CD14-positive monocyte (primary cell): ENCODE measurements around the gene CTCF. TPM values are rescaled to one million over a fixed set of nuclear protein-coding genes. Genes with fewer than 3 reads are reported as not detected.

Experiments
- DNase-seq, 3 donors: peaks; one replicate each; pipeline ENCODE4 v3.0.0-alpha.2; 2011 to 2022
- H2AFZ ChIP-seq: 2 replicates; pipeline ENCODE4 v1.6.0; 2012; ENCODE audit warnings: mild to moderate bottlenecking, low read depth, low read length, inconsistent platforms; ENCODE audit not compliant: insufficient read depth, poor library complexity, severe bottlenecking
- H3K27ac ChIP-seq, 2 donors: 1 replicate in 1 of 2; 2 replicates in 1 of 2; pipeline ENCODE4 v1.5.1; 2012 to 2013; ENCODE audit warnings: low read length in 2 of 2, control low read depth in 1 of 2, inconsistent platforms in 1 of 2, low read depth in 1 of 2, mild to moderate bottlenecking in 1 of 2
- H3K27me3 ChIP-seq, 2 donors: one replicate each; pipeline versions ENCODE4 v1.6.0 to v1.6.1; 2011 to 2013; ENCODE audit warnings: low read length in 2 of 2; ENCODE audit not compliant: control insufficient read depth in 2 of 2, insufficient read depth in 2 of 2
- H3K36me3 ChIP-seq, 2 donors: replicated peaks in 1 of 2; 1 replicate in 1 of 2; 2 replicates in 1 of 2; pipeline versions ENCODE4 v1.5.1 to v1.6.1; 2012 to 2013; ENCODE audit warnings: low read length in 2 of 2, control low read depth in 1 of 2, inconsistent platforms in 1 of 2, mild to moderate bottlenecking in 1 of 2; ENCODE audit not compliant: insufficient read depth in 2 of 2, control insufficient read depth in 1 of 2
- H3K4me1 ChIP-seq, 2 donors: 1 replicate in 1 of 2; 2 replicates in 1 of 2; pipeline versions ENCODE4 v1.5.1 to v1.6.1; 2012 to 2013; ENCODE audit warnings: low read length in 2 of 2, control low read depth in 1 of 2, inconsistent platforms in 1 of 2, mild to moderate bottlenecking in 1 of 2, moderate library complexity in 1 of 2; ENCODE audit not compliant: insufficient read depth in 2 of 2, control insufficient read depth in 1 of 2
- H3K4me2 ChIP-seq: replicated peaks from 2 replicates; pipeline ENCODE3; 2012; ENCODE audit warnings: low read length, moderate library complexity, mild to moderate bottlenecking; ENCODE audit not compliant: poor library complexity, severe bottlenecking; ENCODE audit errors: extremely low read depth
- H3K4me3 ChIP-seq, 3 experiments: fragments of 200-600 bp in 1 of 3; sonication (generic) in 1 of 3; replicated peaks in 1 of 3; 1 replicate in 2 of 3; 2 replicates in 1 of 3; pipeline ENCODE4 v1.5.1; 2011 to 2013; ENCODE audit warnings: low read length in 3 of 3, mild to moderate bottlenecking in 3 of 3, control low read depth in 2 of 3, low read depth in 2 of 3, inconsistent platforms in 1 of 3, moderate library complexity in 1 of 3
- H3K79me2 ChIP-seq: 2 replicates; pipeline ENCODE4 v1.6.0; 2012; ENCODE audit warnings: mild to moderate bottlenecking, control low read depth, inconsistent platforms, low read length, moderate library complexity; ENCODE audit not compliant: insufficient read depth
- H3K9ac ChIP-seq: 2 replicates; pipeline ENCODE4 v1.6.0; 2017; ENCODE audit warnings: low read length, mild to moderate bottlenecking; ENCODE audit not compliant: insufficient read depth, poor library complexity, severe bottlenecking
- H3K9me3 ChIP-seq, 2 donors: replicated peaks in 1 of 2; 1 replicate in 1 of 2; 2 replicates in 1 of 2; pipeline versions ENCODE4 v1.5.1 to v1.6.1; 2012 to 2013; ENCODE audit warnings: low read length in 2 of 2, control low read depth in 1 of 2; ENCODE audit not compliant: control insufficient read depth in 1 of 2, insufficient read depth in 1 of 2
- H4K20me1 ChIP-seq: 2 replicates; pipeline ENCODE4 v1.6.0; 2012; ENCODE audit warnings: mild to moderate bottlenecking, low read length, control low read depth, moderate library complexity; ENCODE audit not compliant: insufficient read depth
- H3K27ac Mint-ChIP-seq, 7 donors: one replicate each; pipeline ENCODE4 v1.8.0; 2020; ENCODE audit warnings: mild to moderate bottlenecking in 7 of 7, mixed read lengths in 7 of 7, moderate library complexity in 6 of 7, inconsistent platforms in 2 of 7
- H3K27me3 Mint-ChIP-seq, 3 donors: one replicate each; pipeline ENCODE4 v1.8.0; 2021 to 2022; ENCODE audit warnings: low read depth in 3 of 3, mild to moderate bottlenecking in 3 of 3, mixed read lengths in 3 of 3, moderate library complexity in 3 of 3, inconsistent platforms in 1 of 3
- H3K36me3 Mint-ChIP-seq, 2 donors: one replicate each; pipeline ENCODE4 v1.8.0; 2020; ENCODE audit warnings: mixed read lengths in 2 of 2, inconsistent platforms in 1 of 2, mild to moderate bottlenecking in 1 of 2
- H3K4me1 Mint-ChIP-seq: one replicate; pipeline ENCODE4 v1.8.0; 2020; ENCODE audit warnings: mild to moderate bottlenecking, mixed read lengths
- H3K4me3 Mint-ChIP-seq, 2 donors: one replicate each; pipeline ENCODE4 v1.8.0; 2020; ENCODE audit warnings: mild to moderate bottlenecking in 2 of 2, mixed read lengths in 2 of 2, moderate library complexity in 1 of 2
- H3K9me3 Mint-ChIP-seq, 7 donors: one replicate each; pipeline ENCODE4 v1.8.0; 2020 to 2022; ENCODE audit warnings: mixed read lengths in 7 of 7, mild to moderate bottlenecking in 6 of 7, moderate library complexity in 6 of 7, inconsistent platforms in 2 of 7
- CTCF ChIP-seq: fragments of 200-600 bp; IDR thresholded peaks from one replicate; pipeline ENCODE4 v1.8.0; 2022; ENCODE audit warnings: antibody characterized with exemption, mild to moderate bottlenecking
- WGBS: methylation state at CpG from one replicate; pipeline ENCODE4 v1.1.5; 2013; ENCODE audit warnings: missing lambda C conversion rate; ENCODE audit not compliant: insufficient coverage; 5-methylcytosine and 5-hydroxymethylcytosine counted together
- intact Hi-C, 2 donors: fragments of 100-400 bp; cut with micrococcal nuclease; formaldehyde crosslinking; loops; one replicate each; pipeline versions ENCODE4 v1.15.0 to v1.15.1; 2023
- polyA plus RNA-seq, 3 donors: library from polyadenylated mRNA; depleted of rRNA in 1 of 3; unstranded in 2 of 3; stranded (reverse) in 1 of 3; fragments of 300-500 nt in 2 of 3; fragments of >200 nt in 1 of 3; fragmentation: Illumina TruSeq in 2 of 3; gene quantifications; 1 replicate in 2 of 3; 2 replicates in 1 of 3; pipeline ENCODE4 v1.2.3, GENCODE V29; 2012 to 2021

Gene CTCF
- polyA plus RNA-seq, 3 donors, result 8.4 to 29.9 (median 17.7) TPM

GRCh38 chr16:67667817-67668494 lies 105.6 kb downstream of the CTCF start:
- H3K36me3 ChIP-seq, result no peaks in the 10 kb centered on the region
- peak; percentile 89 for TF ChIP-seq CTCF
- peaks cover 34 to 43% of the 10 kb centered on the region in 2 donors for H3K4me1 ChIP-seq
- H3K27me3 ChIP-seq, result no peaks in the 10 kb centered on the region
- peaks cover 0 to 2% (median 0%) of the 10 kb centered on the region in 7 donors for H3K9me3 Mint-ChIP-seq
- peak overlapping the region; percentile 65 to 83 for H3K27ac ChIP-seq
- H2AFZ ChIP-seq, result peak overlapping the region; percentile 100
- H3K4me3 Mint-ChIP-seq, result peak overlapping the region; percentile 88 to 96
- no peaks in the 10 kb centered on the region for H3K79me2 ChIP-seq
- no peaks in the 10 kb centered on the region for H4K20me1 ChIP-seq
- peak overlapping the region in 2 of 3 experiments; percentile 62 to 96 for H3K4me3 ChIP-seq
- intact Hi-C loops, result loop anchor here (2.0 to 10.0 kb wide), 9 partner anchors 49 to 417 kb away; partner anchors contain the start of genes RANBP10 (in 2 of the 2), TSNAXIP1 (in 2 of the 2), CENPT (in 1 of the 2) and CTCF (in 1 of the 2)
- peaks cover 35% of the 10 kb centered on the region for H3K4me1 Mint-ChIP-seq
- peaks cover 5 to 7% of the 10 kb centered on the region in 2 donors for H3K36me3 Mint-ChIP-seq
- WGBS, result 16% methylated on average over 16 of the region's 18 CpGs
- H3K9me3 ChIP-seq, result no peaks in the 10 kb centered on the region
- peak overlapping the region in 5 of 7 donors; percentile 91 to 94 (median 91) for H3K27ac Mint-ChIP-seq
- peak overlapping the region; percentile 98 for H3K4me2 ChIP-seq
- peaks cover 0 to 2% (median 0%) of the 10 kb centered on the region in 3 donors for H3K27me3 Mint-ChIP-seq
- DNase-seq, result peak; percentile 85 to 87 (median 86)
- no peak overlapping the region for H3K9ac ChIP-seq

- H3K36me3 Mint-ChIP-seq, result peaks cover 5 to 6% of the 10 kb centered on the region in 2 donors
- H4K20me1 ChIP-seq, result no peaks in the 10 kb centered on the region
- WGBS, result 68% methylated on average over 3 of the region's 6 CpGs
- no peaks in the 10 kb centered on the region for H3K79me2 ChIP-seq
- peak overlapping the region; percentile 98 for H3K4me2 ChIP-seq
- no peaks in the 10 kb centered on the region for H3K27me3 ChIP-seq
- no peaks in the 10 kb centered on the region for H3K36me3 ChIP-seq
- H3K4me3 Mint-ChIP-seq, result no peak overlapping the region
- H3K9me3 Mint-ChIP-seq, result peaks cover 0 to 2% (median 0%) of the 10 kb centered on the region in 7 donors
- peak; percentile 29 for TF ChIP-seq CTCF
- peaks cover 42% of the 10 kb centered on the region for H3K4me1 Mint-ChIP-seq
- peaks cover 0 to 2% (median 0%) of the 10 kb centered on the region in 3 donors for H3K27me3 Mint-ChIP-seq
- peak in 1 of 3 donors; percentile 38 for DNase-seq
- H3K4me1 ChIP-seq, result peaks cover 40 to 50% of the 10 kb centered on the region in 2 donors
- H3K9ac ChIP-seq, result no peak overlapping the region
- H3K27ac ChIP-seq, result peak overlapping the region; percentile 58 to 65
- H3K27ac Mint-ChIP-seq, result peak overlapping the region; percentile 5 to 85 (median 23)
- no peak overlapping the region for H3K4me3 ChIP-seq
- intact Hi-C loops, result loop anchor here (5.0 to 10.0 kb wide), 8 partner anchors 49 to 416 kb away; partner anchors contain the start of genes CENPT (in 1 of the 2), CTCF (in 1 of the 2), GFOD2 (in 1 of the 2) and NFATC3 (in 1 of the 2)
- peak overlapping the region; percentile 100 for H2AFZ ChIP-seq
- H3K9me3 ChIP-seq, result no peaks in the 10 kb centered on the region
Measured at GRCh38 chr16:67668495-67669157, 106.3 kb downstream of the CTCF start.
